GM12878 (cell line): ENCODE data around the gene TXLNB. TPM values are rescaled to one million over a fixed set of nuclear protein-coding genes. Genes with fewer than 3 reads are reported as not detected.

Experiments
- BHLHE40 ChIP-seq, 2 experiments: fragments of 450-650 bp in 1 of 2; IDR thresholded peaks; 2 replicates each; pipeline ENCODE4 v1.6.1; 2011 to 2017; ENCODE audit warnings: low read depth in 2 of 2, borderline replicate concordance in 1 of 2, improper control_type of control experiment in 1 of 2, low read length in 1 of 2, mild to moderate bottlenecking in 1 of 2
- EGR1 ChIP-seq, 2 experiments: IDR thresholded peaks; 1 replicate in 1 of 2; 2 replicates in 1 of 2; pipeline ENCODE4 v1.6.1; 2011 to 2012; ENCODE audit warnings: low read depth in 2 of 2, low read length in 2 of 2, borderline replicate concordance in 1 of 2, mild to moderate bottlenecking in 1 of 2, moderate library complexity in 1 of 2
- FOXK2 ChIP-seq: fragments of 450-650 bp; IDR thresholded peaks from 2 replicates; pipeline ENCODE4 v1.6.1; 2017; ENCODE audit warnings: mild to moderate bottlenecking, moderate library complexity
- MEF2B ChIP-seq: fragments of 450-650 bp; IDR thresholded peaks from 2 replicates; pipeline ENCODE4 v1.6.1; 2018; ENCODE audit warnings: mild to moderate bottlenecking, moderate library complexity; ENCODE audit not compliant: partially characterized antibody, poor library complexity, severe bottlenecking
- MTA2 ChIP-seq: fragments of 450-650 bp; IDR thresholded peaks from 2 replicates; pipeline ENCODE4 v1.6.1; 2016; ENCODE audit warnings: low read depth, mild to moderate bottlenecking, moderate library complexity
- NBN ChIP-seq: fragments of 450-650 bp; IDR thresholded peaks from 2 replicates; pipeline ENCODE4 v1.6.1; 2016
- NFIC ChIP-seq: IDR thresholded peaks from 2 replicates; pipeline ENCODE4 v1.6.1; 2012; ENCODE audit warnings: low read depth, mild to moderate bottlenecking, inconsistent platforms, low read length, moderate library complexity
- NR2C2 ChIP-seq: IDR thresholded peaks from 2 replicates; pipeline ENCODE4 v1.6.1; 2011; ENCODE audit warnings: borderline replicate concordance, low read depth; ENCODE audit not compliant: control insufficient read depth, insufficient read length
- RUNX3 ChIP-seq: IDR thresholded peaks from 2 replicates; pipeline ENCODE4 v1.6.1; 2012; ENCODE audit warnings: low read length, inconsistent platforms
- SMARCA5 ChIP-seq: fragments of 450-650 bp; IDR thresholded peaks from 2 replicates; pipeline ENCODE4 v1.6.1; 2017; ENCODE audit warnings: mild to moderate bottlenecking
- TAF1 ChIP-seq: IDR thresholded peaks from 2 replicates; pipeline ENCODE4 v1.6.1; 2011; ENCODE audit warnings: mild to moderate bottlenecking, low read depth, low read length, borderline replicate concordance
- TCF3 ChIP-seq: IDR thresholded peaks from 2 replicates; pipeline ENCODE4 v1.6.1; 2012; ENCODE audit warnings: low read depth, mild to moderate bottlenecking, low read length, borderline replicate concordance; ENCODE audit not compliant: insufficient read depth
- ZNF622 ChIP-seq: fragments of 450-650 bp; IDR thresholded peaks from 2 replicates; pipeline ENCODE4 v1.6.1; 2017; ENCODE audit warnings: mild to moderate bottlenecking, inconsistent platforms
- ZSCAN29 ChIP-seq: fragments of 450-650 bp; IDR thresholded peaks from 2 replicates; pipeline ENCODE4 v1.6.1; 2017; ENCODE audit warnings: mild to moderate bottlenecking, moderate library complexity
- polyA plus RNA-seq, 11 experiments: library from polyadenylated mRNA; depleted of rRNA in 4 of 11; unstranded in 6 of 11; stranded (reverse) in 5 of 11; fragments of >200 nt; fragmentation: Nextera tagmentation in 4 of 11; fragmentation: Illumina TruSeq in 1 of 11; extraction: Ambion mirVana in 4 of 11; extraction: Trizol in 1 of 11; gene quantifications; 1 replicate in 1 of 11; 2 replicates in 10 of 11; pipeline versions ENCODE4 v1.2.1 to v1.2.3, GENCODE V29; 2011 to 2016; ENCODE audit warnings: inconsistent platforms in 2 of 11, missing spikeins in 2 of 11, low read depth in 1 of 11
- total RNA-seq, 4 experiments: library from RNA; depleted of rRNA in 3 of 4; stranded (reverse); fragments of >200 nt in 3 of 4; fragmentation: Illumina TruSeq in 1 of 4; extraction: Trizol in 1 of 4; gene quantifications; 2 replicates each; pipeline versions ENCODE4 v1.2.1 to v1.2.3, GENCODE V29; 2013 to 2021
- TF ChIP-seq, protein P1 (sequence below): fragments of 150-350 bp; IDR thresholded peaks from 2 replicates; pipeline ENCODE4 v1.6.1; 2014; ENCODE audit warnings: mild to moderate bottlenecking, low read depth, low read length
- TF ChIP-seq, protein P2 (sequence below): fragments of 450-650 bp; IDR thresholded peaks from 2 replicates; pipeline ENCODE4 v1.6.1; 2017; ENCODE audit warnings: mild to moderate bottlenecking, low read depth, inconsistent platforms; ENCODE audit not compliant: poor library complexity, severe bottlenecking
- TF ChIP-seq, protein P3 (sequence below): fragments of 150-350 bp; IDR thresholded peaks from 2 replicates; pipeline ENCODE4 v1.6.1; 2016; ENCODE audit warnings: low read depth, low read length
- TF ChIP-seq, protein P4 (sequence below): fragments of 450-650 bp; IDR thresholded peaks from 2 replicates; pipeline ENCODE4 v1.6.1; 2018; ENCODE audit warnings: mild to moderate bottlenecking, low read depth, moderate library complexity; ENCODE audit not compliant: partially characterized antibody
- TF ChIP-seq, protein P5 (sequence below): IDR thresholded peaks from 2 replicates; pipeline ENCODE4 v1.6.1; 2012; ENCODE audit warnings: low read length, inconsistent platforms

TXLNB gene
- total and polyA plus RNA-seq, 10 of the 15 experiments (the other 5 are each of a cell fraction or from before 2014, with no cell fraction given): 0.07 to 1.3 (median 0.22) TPM; not detected in 1

DNA sequence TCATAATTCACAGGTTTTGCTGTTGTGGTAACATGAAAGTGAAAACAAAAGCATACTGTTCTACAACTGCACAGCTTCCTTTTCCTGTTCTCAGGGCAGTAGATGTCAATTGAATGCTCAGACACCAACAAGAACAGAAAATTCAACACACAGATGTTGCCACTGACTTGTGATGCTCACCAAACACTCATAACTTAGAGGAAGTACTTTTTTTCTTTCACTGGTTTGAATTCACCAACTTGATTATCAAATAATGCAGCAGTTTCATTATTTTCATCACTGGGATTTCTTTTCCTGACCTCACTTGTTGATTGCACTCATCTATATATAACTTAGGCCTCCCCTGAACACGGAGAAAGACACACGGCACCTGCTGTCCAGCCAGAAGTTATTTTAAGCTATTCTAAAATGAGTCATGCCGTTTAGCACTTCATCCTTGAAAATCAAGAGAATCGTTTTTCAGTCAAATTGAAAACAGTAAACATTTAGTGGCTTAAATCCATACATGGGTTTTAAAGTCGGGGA, 949 bp downstream of the TXLNB start (continued):
- TF ChIP-seq, protein P1, sequence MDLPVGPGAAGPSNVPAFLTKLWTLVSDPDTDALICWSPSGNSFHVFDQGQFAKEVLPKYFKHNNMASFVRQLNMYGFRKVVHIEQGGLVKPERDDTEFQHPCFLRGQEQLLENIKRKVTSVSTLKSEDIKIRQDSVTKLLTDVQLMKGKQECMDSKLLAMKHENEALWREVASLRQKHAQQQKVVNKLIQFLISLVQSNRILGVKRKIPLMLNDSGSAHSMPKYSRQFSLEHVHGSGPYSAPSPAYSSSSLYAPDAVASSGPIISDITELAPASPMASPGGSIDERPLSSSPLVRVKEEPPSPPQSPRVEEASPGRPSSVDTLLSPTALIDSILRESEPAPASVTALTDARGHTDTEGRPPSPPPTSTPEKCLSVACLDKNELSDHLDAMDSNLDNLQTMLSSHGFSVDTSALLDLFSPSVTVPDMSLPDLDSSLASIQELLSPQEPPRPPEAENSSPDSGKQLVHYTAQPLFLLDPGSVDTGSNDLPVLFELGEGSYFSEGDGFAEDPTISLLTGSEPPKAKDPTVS: no peak
- TF ChIP-seq TCF3 (peak; percentile 56; the same call in 1 of the 2 replicates), NBN (peak; percentile 72; the same call in 1 of the 2 replicates), MTA2 (peak; percentile 65), RUNX3 (peak; percentile 74), MEF2B (peak; percentile 87), ZNF622 (no peak), ZSCAN29 (no peak), EGR1 (IDR thresholded peaks at IDR 0.05; ENCODE audit: borderline replicate concordance in 1 of 2, low read depth in 2 of 2, low read length in 2 of 2) (no peak), NR2C2 (no peak), FOXK2 (peak; percentile 90), SMARCA5 (0 out of 2 replicates have a peak, but pooled peaks have one; percentile 5), TAF1 (no peak), BHLHE40 (IDR thresholded peaks at IDR 0.05; ENCODE audit: borderline replicate concordance in 1 of 2, low read depth in 2 of 2, low read length in 1 of 2) (peak; percentile 83 to 87), NFIC (peak; percentile 97)
- TF ChIP-seq, protein P2, sequence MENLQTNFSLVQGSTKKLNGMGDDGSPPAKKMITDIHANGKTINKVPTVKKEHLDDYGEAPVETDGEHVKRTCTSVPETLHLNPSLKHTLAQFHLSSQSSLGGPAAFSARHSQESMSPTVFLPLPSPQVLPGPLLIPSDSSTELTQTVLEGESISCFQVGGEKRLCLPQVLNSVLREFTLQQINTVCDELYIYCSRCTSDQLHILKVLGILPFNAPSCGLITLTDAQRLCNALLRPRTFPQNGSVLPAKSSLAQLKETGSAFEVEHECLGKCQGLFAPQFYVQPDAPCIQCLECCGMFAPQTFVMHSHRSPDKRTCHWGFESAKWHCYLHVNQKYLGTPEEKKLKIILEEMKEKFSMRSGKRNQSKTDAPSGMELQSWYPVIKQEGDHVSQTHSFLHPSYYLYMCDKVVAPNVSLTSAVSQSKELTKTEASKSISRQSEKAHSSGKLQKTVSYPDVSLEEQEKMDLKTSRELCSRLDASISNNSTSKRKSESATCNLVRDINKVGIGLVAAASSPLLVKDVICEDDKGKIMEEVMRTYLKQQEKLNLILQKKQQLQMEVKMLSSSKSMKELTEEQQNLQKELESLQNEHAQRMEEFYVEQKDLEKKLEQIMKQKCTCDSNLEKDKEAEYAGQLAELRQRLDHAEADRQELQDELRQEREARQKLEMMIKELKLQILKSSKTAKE: peak; percentile 93
- TF ChIP-seq, protein P3, sequence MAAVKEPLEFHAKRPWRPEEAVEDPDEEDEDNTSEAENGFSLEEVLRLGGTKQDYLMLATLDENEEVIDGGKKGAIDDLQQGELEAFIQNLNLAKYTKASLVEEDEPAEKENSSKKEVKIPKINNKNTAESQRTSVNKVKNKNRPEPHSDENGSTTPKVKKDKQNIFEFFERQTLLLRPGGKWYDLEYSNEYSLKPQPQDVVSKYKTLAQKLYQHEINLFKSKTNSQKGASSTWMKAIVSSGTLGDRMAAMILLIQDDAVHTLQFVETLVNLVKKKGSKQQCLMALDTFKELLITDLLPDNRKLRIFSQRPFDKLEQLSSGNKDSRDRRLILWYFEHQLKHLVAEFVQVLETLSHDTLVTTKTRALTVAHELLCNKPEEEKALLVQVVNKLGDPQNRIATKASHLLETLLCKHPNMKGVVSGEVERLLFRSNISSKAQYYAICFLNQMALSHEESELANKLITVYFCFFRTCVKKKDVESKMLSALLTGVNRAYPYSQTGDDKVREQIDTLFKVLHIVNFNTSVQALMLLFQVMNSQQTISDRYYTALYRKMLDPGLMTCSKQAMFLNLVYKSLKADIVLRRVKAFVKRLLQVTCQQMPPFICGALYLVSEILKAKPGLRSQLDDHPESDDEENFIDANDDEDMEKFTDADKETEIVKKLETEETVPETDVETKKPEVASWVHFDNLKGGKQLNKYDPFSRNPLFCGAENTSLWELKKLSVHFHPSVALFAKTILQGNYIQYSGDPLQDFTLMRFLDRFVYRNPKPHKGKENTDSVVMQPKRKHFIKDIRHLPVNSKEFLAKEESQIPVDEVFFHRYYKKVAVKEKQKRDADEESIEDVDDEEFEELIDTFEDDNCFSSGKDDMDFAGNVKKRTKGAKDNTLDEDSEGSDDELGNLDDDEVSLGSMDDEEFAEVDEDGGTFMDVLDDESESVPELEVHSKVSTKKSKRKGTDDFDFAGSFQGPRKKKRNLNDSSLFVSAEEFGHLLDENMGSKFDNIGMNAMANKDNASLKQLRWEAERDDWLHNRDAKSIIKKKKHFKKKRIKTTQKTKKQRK: no peak
- TF ChIP-seq, protein P4, sequence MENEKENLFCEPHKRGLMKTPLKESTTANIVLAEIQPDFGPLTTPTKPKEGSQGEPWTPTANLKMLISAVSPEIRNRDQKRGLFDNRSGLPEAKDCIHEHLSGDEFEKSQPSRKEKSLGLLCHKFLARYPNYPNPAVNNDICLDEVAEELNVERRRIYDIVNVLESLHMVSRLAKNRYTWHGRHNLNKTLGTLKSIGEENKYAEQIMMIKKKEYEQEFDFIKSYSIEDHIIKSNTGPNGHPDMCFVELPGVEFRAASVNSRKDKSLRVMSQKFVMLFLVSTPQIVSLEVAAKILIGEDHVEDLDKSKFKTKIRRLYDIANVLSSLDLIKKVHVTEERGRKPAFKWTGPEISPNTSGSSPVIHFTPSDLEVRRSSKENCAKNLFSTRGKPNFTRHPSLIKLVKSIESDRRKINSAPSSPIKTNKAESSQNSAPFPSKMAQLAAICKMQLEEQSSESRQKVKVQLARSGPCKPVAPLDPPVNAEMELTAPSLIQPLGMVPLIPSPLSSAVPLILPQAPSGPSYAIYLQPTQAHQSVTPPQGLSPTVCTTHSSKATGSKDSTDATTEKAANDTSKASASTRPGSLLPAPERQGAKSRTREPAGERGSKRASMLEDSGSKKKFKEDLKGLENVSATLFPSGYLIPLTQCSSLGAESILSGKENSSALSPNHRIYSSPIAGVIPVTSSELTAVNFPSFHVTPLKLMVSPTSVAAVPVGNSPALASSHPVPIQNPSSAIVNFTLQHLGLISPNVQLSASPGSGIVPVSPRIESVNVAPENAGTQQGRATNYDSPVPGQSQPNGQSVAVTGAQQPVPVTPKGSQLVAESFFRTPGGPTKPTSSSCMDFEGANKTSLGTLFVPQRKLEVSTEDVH: no peak
- TF ChIP-seq, protein P5, sequence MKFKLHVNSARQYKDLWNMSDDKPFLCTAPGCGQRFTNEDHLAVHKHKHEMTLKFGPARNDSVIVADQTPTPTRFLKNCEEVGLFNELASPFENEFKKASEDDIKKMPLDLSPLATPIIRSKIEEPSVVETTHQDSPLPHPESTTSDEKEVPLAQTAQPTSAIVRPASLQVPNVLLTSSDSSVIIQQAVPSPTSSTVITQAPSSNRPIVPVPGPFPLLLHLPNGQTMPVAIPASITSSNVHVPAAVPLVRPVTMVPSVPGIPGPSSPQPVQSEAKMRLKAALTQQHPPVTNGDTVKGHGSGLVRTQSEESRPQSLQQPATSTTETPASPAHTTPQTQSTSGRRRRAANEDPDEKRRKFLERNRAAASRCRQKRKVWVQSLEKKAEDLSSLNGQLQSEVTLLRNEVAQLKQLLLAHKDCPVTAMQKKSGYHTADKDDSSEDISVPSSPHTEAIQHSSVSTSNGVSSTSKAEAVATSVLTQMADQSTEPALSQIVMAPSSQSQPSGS: peak; percentile 95
